ENCODE data around the gene OXSM. TPM values are rescaled to one million over a fixed set of nuclear protein-coding genes. Genes with fewer than 3 reads are reported as not detected.

Gene OXSM
- 12.9 TPM for polyA plus RNA-seq (2012; ENCODE audit: insufficient read depth, insufficient read length, low read depth)

GRCh38 chr3:25789596-25790556 lies at the start of gene OXSM:
TSS of gene OXSM (plus strand) at chr3:25790090. CDS start at chr3:25791021, 931 bp downstream.
- TF ChIP-seq CTCF (IDR thresholded peaks at IDR 0.05; ENCODE audit: low read depth, low read length), result no peak
- Histone ChIP-seq H3K4me1 (no peaks in the 10 kb centered on the region), H3K4me3 (ENCODE audit: low read depth, low read length) (peak within 1 kb of the TSS; percentile 67), H3K36me3 (no peaks in the 10 kb centered on the region), H3K9me3 (no peaks in the 10 kb centered on the region), H3K27me3 (no peaks in the 10 kb centered on the region)
- peak; percentile 76 for DNase-seq

GRCh38 chr3:25744470-25744869 lies 45.4 kb upstream of the OXSM start:
- DNase-seq, result no peak
- no peaks in the 10 kb centered on the region for H3K36me3 ChIP-seq

GRCh38 chr3:25747033-25747432 lies 42.9 kb upstream of the OXSM start:
- H3K4me3 ChIP-seq (ENCODE audit: low read depth, low read length), result no peak overlapping the region
- no peaks in the 10 kb centered on the region for H3K4me1 ChIP-seq
- H3K27me3 ChIP-seq, result no peaks in the 10 kb centered on the region
- DNase-seq, result no peak
- TF ChIP-seq CTCF (IDR thresholded peaks at IDR 0.05; ENCODE audit: low read depth, low read length), result no peak
- H3K36me3 ChIP-seq, result no peaks in the 10 kb centered on the region
- no peaks in the 10 kb centered on the region for H3K9me3 ChIP-seq

More at GRCh38 chr3:25744470-25744869, 45.4 kb upstream of the OXSM start:
- Histone ChIP-seq H3K4me1 (no peaks in the 10 kb centered on the region), H3K9me3 (no peaks in the 10 kb centered on the region), H3K27me3 (no peaks in the 10 kb centered on the region), H3K4me3 (ENCODE audit: low read depth, low read length) (no peak overlapping the region)
- no peak for TF ChIP-seq CTCF (IDR thresholded peaks at IDR 0.05; ENCODE audit: low read depth, low read length)

GRCh38 chr3:25748189-25748588 lies 41.7 kb upstream of the OXSM start:
- no peaks in the 10 kb centered on the region for H3K27me3 ChIP-seq
- H3K4me3 ChIP-seq (ENCODE audit: low read depth, low read length), result no peak overlapping the region
- H3K4me1 ChIP-seq, result no peaks in the 10 kb centered on the region
- no peak for DNase-seq
- H3K9me3 ChIP-seq, result no peaks in the 10 kb centered on the region
- H3K36me3 ChIP-seq, result no peaks in the 10 kb centered on the region
- TF ChIP-seq CTCF (IDR thresholded peaks at IDR 0.05; ENCODE audit: low read depth, low read length), result no peak

- Histone ChIP-seq H3K36me3 (no peaks in the 10 kb centered on the region), H3K4me3 (ENCODE audit: low read depth, low read length) (no peak overlapping the region)
- no peak for TF ChIP-seq CTCF (IDR thresholded peaks at IDR 0.05; ENCODE audit: low read depth, low read length)
These were observed 40.8 kb upstream of the OXSM start for GRCh38 chr3:25749031-25749581.

GRCh38 chr3:25751048-25751447 lies 38.8 kb upstream of the OXSM start:
- no peaks in the 10 kb centered on the region for H3K36me3 ChIP-seq
- no peak for DNase-seq
- no peak for TF ChIP-seq CTCF (IDR thresholded peaks at IDR 0.05; ENCODE audit: low read depth, low read length)

More at GRCh38 chr3:25749031-25749581, 40.8 kb upstream of the OXSM start:
- Histone ChIP-seq H3K27me3 (no peaks in the 10 kb centered on the region), H3K9me3 (no peaks in the 10 kb centered on the region), H3K4me1 (no peaks in the 10 kb centered on the region)
- DNase-seq, result no peak

More at GRCh38 chr3:25751048-25751447, 38.8 kb upstream of the OXSM start:
- Histone ChIP-seq H3K4me3 (ENCODE audit: low read depth, low read length) (no peak overlapping the region), H3K9me3 (no peaks in the 10 kb centered on the region), H3K4me1 (no peaks in the 10 kb centered on the region), H3K27me3 (no peaks in the 10 kb centered on the region)

All from BE2C (cell line).